GM19395 (cell line): ENCODE data around the gene KCNJ6.
"Not testable (repeated sequence)": the region's sequence is repeated elsewhere in the genome, so short reads cannot be mapped to it uniquely, and the experiment has no call there.

Experiments
- ATAC-seq: cut with Tn5 transposase; IDR thresholded peaks from one replicate; pipeline ENCODE4 v1.9.1; 2021; ENCODE audit warnings: mild to moderate bottlenecking, moderate library complexity; ENCODE audit not compliant: unreplicated experiment

The KCNJ6 gene

DNA sequence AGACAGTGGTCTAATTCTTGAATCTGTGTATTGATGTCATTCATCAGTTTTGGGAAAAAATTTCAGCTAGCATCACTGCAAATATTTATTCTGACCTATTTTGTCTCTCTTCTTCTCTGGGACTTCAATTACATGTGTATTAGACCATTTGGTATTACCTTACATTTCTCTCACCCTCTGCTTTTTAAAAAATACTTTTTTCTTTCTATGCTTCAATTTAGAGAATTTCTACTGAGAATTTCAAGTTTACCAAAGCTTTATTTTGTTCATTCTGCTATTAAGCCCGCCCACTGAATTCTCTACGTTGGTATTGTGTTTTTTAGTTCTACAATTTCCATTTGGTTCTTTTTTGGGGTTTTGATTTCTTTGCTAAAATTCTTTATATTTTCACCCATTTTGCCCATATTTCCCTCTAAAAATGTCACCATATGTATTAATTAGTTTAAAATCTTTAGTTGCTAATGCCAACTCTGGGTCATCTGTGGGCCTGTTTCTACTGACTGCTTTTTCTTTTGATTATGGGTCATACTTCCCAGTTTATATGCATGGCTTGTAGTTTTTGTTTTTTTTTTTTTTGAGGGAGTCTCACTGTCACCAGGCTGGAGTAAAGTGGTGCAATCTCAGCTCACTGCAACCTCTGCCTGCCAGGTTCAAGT is 337.7 kb downstream of the KCNJ6 start:
- ATAC-seq = no peak

DNA sequence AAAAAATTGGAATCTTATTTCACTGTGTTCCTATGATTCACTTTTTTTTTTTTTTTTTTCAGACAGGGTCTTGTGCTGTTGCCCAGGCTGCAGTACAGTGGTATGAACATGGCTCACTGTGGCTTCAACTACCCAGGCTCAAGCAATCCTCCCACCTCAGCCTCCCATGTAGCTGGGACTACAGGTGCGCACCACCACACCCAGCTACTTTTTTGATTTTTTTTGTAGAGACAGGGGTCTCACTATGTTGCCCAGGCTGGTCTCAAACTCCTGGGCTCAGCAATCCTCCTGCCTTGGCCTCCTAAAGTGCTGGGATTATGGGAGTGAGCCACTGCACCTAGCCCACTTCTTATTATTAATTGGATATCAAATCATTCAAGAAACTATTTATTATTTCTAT is 339.3 kb downstream of the KCNJ6 start:
- not testable (repeated sequence) for ATAC-seq

GRCh38 chr21:37575580-37575979 is 340.7 kb downstream of the KCNJ6 start:
- ATAC-seq = no peak

GRCh38 chr21:37574751-37575150 is 341.5 kb downstream of the KCNJ6 start:
- ATAC-seq = no peak

- ATAC-seq = no peak
Measured at GRCh38 chr21:37574316-37574715, 341.9 kb downstream of the KCNJ6 start.

DNA sequence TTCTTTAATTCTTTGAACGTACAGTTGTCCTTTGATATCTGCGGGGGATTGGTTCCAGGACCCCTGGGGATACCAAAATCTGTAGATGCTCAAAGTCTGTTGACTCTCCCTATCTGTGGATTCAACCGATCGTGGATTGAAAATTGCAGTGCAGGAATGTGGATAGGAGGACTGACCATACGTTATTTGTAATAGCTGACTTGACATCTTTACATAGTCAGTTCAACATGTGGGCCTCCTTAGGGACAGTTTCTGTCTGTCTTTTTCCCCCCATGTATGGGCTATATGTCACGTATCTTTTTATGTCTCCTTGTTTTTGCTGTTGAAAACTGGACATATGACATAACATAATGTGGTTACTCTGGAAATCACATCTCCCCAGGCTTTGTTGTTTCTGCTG is 344.8 kb downstream of the KCNJ6 start:
- no peak for ATAC-seq

GRCh38 chr21:37568916-37569315 is 347.3 kb downstream of the KCNJ6 start:
- ATAC-seq = no peak

DNA sequence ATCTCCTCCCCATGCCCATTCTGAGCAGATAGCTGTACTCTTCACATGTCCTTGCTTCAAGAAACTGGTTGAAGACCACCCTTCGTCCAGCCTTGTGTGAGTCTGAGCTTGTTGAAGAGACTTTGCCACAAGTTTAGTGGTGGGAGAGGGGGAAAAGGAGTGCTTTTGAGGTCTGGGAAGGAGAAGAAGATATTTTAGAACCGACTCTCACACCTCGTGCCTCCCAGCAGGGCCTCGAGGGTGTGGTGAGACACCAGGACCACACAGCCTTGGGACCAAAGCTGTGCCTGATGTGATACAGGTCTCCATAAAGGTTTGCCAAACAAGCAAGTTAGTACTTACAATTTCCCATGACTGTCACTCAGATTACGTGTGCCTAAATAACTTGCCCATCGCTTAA is 347.8 kb downstream of the KCNJ6 start:
- no peak for ATAC-seq

GRCh38 chr21:37566790-37567615 is 349.3 kb downstream of the KCNJ6 start:
- no peak for ATAC-seq

GRCh38 chr21:37565530-37566223 is 350.6 kb downstream of the KCNJ6 start:
- ATAC-seq = no peak

DNA sequence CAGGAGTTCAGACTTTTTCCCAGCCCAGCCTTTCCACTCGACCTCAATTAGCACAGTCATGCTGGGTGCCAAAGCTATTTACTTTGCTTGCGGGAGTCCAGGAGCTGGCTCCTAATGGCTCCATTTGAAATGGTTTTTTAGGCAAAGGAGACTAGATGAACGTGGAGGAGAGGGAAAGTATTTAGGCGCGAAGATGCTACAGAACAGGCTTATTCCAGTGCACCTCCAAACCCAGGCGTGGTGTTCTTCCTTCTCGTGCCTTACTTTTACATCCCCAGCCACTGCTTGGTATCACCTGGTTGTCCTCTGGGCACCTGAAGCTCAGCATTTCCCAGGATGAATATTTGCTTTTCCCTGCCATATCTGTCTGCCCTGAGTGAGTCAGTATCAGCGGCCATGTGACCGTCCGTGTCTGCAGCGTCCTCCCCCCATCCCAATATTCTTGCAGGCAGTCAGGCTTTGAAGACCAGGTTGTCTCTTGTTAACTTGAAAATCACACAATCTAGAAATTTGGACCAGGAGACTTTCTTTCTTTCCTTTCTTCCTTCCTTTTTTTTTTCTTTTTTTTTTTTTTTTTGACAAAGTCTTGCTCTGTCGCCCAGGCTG is 351.2 kb downstream of the KCNJ6 start:
- ATAC-seq = no peak

GRCh38 chr21:37564341-37564923 is 351.8 kb downstream of the KCNJ6 start:
- peak; percentile 60 for ATAC-seq

GRCh38 chr21:37563641-37564340 is 352.5 kb downstream of the KCNJ6 start:
- ATAC-seq = peak; percentile 90

GRCh38 chr21:37562920-37563640 is 353.2 kb downstream of the KCNJ6 start:
- ATAC-seq = peak; percentile 16

GRCh38 chr21:37561941-37562919 is 354.0 kb downstream of the KCNJ6 start:
- ATAC-seq = no peak

DNA sequence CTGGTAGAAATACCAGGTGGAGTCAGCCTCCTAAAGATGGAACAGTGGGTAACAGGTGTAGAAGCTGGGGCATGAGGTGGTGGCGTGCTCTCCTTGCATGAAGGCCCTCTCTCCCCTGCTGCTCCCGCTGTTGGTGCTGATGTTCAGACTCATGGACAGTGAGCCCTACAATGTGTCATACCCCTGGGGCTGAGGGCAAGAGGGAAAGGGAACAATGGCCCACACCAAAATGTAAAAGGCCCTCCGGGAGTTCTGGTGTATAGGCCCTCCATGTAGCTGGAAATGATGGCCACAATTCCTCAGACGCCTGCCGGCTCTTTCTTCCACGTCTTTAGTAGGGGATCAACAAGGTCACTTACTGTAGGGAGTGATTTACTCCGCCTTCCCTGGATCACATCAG is 354.8 kb downstream of the KCNJ6 start:
- no peak for ATAC-seq

DNA sequence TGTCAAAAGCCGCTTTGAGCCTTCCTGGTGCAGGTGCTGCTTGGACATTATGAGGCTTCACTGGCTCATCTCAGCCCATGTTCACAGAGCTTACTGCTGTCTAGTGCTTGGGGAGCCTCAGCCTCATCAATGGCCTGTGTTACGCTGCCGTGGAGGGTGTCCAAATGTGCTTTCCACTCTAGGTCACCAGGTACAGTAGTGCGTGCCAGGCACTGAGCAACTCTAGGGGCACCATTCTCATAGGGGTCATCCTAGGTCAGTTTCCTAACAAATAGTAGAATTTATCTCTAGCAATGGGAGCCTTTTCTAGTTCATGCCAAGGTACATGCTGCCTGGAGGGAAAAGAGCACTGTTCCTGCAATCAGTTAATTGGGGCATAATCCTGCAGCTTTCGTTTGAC is 355.9 kb downstream of the KCNJ6 start:
- no peak for ATAC-seq

DNA sequence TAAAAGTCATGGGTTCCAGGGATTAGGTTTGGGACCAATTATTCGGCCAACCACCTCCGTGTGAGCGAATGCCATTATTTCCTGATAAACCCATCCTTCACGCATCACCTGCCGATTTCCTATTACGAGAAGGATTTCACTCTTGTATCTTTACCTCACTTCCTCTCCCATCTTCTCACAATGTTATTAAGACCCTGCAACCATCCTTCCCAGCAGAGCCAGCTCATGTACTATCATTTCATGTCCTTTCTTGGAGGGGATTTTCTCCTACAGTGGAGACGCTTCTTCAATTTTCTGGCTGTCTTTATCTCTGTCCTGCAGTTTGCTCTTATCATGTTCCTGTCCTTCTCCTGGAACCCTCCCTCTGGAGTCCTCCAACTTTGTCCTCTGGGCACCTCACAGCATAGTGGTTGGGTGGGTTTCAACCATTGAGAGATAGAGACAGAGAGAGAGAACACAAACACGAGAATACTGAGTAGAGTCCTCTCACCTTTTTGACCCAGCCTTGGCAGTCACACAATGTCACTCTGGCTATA is 357.5 kb downstream of the KCNJ6 start:
- no peak for ATAC-seq
